HG03103 (cell line): ENCODE data around the gene KY.

Experiments
- ATAC-seq: cut with Tn5 transposase; IDR thresholded peaks from one replicate; pipeline ENCODE4 v1.9.1; 2021; ENCODE audit warnings: low read depth; ENCODE audit not compliant: unreplicated experiment

KY gene

DNA sequence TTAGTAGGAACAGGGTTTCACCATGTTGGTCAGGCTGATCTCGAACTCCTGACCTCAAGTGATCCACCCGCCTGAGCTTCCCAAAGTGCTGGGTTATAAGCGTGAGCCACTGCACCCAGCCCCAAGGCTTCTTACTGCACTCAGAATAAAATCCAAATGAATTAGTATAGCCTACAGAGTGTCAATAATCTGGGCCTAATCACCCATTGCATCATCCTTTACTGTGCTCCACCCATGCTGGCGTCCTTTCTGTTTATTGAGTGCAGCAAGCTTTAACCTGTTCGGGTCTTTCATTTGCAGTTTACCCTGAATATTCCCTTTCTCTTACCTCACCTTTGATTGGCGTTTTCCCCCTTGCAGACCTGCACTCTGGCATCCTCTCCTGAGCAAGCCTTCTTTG is 87.2 kb downstream of the KY start:
- no peak for ATAC-seq

DNA sequence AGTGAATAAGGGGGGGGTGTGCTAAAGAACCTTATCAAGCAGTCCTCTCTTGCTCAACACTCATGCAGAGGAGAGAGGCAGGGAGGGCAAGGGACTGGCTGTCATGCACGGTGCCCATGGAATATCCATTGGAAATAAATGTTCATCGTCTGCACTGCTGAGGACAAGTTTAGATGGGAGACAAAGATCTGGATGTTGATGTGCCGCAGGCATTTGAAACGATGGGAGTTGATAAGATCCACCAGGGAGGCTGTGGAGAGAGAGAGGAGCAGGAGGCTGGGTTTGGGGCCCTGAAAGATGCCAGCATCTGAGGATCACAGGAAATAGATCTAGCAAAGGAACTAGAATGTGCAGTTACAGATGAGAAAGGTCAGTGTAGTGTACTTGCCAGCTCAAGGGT is 88.8 kb downstream of the KY start:
- ATAC-seq: no peak

DNA sequence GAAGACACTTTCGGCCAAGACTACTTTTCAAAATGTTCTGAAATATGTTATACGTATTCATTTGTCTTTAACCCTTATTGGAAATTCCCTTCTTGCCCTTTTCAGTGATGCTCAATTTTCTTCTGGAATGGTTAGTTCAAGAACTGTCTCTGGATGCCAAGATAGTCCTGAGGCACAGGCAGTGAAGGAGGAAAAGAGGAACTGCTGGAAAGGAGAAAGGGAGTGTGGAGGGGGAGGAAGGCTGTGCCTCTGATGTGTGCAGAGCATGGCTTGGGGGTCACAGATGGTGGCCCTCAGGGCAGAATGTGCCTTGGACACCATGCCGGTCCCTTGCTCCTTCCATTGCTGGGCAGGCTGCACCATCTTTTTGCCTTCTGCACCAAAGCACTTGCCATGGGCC is 91.2 kb downstream of the KY start:
- ATAC-seq: no peak
